Pancreas (tissue), 10 donors: ENCODE data around the gene DHX38. TPM values are rescaled to one million over a fixed set of nuclear protein-coding genes. Genes with fewer than 3 reads are reported as not detected.

Source experiments
- ATAC-seq, 4 donors: fragments of 200-7000 bp; cut with Tn5 transposase; one replicate each; pipeline versions ENCODE4 v1.8.0 to v1.9.1; 2020; ENCODE audit warnings: mild to moderate bottlenecking in 4 of 4, moderate library complexity in 4 of 4
- DNase-seq, 6 donors: peaks; one replicate each; pipeline ENCODE4 v3.0.0-alpha.2; 2020
- FAIRE-seq: peaks from 2 replicates; lab custom pipeline; 2012; peaks lifted over from hg19 to GRCh38; lab: Jason Lieb, UNC
- H3K27ac ChIP-seq, 4 donors: fragments of 200-600 bp; sonication (generic); 1 replicate in 3 of 4; 2 replicates in 1 of 4; pipeline versions ENCODE4 v1.5.0 to v1.8.0; 2020
- H3K27me3 ChIP-seq, 4 donors: fragments of 200-600 bp; one replicate each; pipeline ENCODE4 v1.8.0; 2021
- H3K36me3 ChIP-seq, 3 donors: fragments of 200-600 bp; sonication (generic) in 1 of 3; one replicate each; pipeline versions ENCODE4 v1.5.0 to v1.8.0; 2020 to 2021
- H3K4me1 ChIP-seq, 3 donors: fragments of 200-600 bp; one replicate each; pipeline ENCODE4 v1.8.0; 2021
- H3K4me3 ChIP-seq, 4 donors: fragments of 200-600 bp; sonication (generic) in 2 of 4; one replicate each; pipeline versions ENCODE4 v1.5.0 to v1.8.0; 2020 to 2021
- H3K9me3 ChIP-seq, 4 donors: fragments of 200-600 bp; one replicate each; pipeline ENCODE4 v1.8.0; 2021
- WGBS, 2 donors: extraction: QIAGEN DNeasy Blood & Tissue Kit; methylation state at CpG; one replicate each; pipeline ENCODE4 v1.1.7; 2013; 5-methylcytosine and 5-hydroxymethylcytosine counted together
- intact Hi-C, 3 donors: fragments of 100-400 bp; cut with DNase I; formaldehyde crosslinking; loops; one replicate each; pipeline versions ENCODE4 v1.11.1 to v1.14.2; 2022
- polyA plus RNA-seq, 2 donors: library from polyadenylated mRNA; stranded (reverse); fragments of 200-250 nt; gene quantifications; one replicate each; pipeline ENCODE4 v1.2.3, GENCODE V29; 2013
- total RNA-seq, 6 donors: library from RNA; stranded (reverse); fragmentation: NEBNext Ultra II Directional in 4 of 6; extraction: Animal tissue kit (Norgen Biotek cat#: 25700) in 4 of 6; gene quantifications; one replicate each; pipeline versions ENCODE4 v1.2.1 to v1.2.4, GENCODE V29; 2021 to 2023
- TF ChIP-seq, protein P1 (sequence below), 4 donors: fragments of 200-600 bp; sonication (generic) in 3 of 4; IDR thresholded peaks; one replicate each; pipeline versions ENCODE4 v1.5.0 to v1.8.0; 2021; ENCODE audit warnings: antibody characterized with exemption in 4 of 4
- donor health status: healthy with polysubstance abuse.
- donor health status: DM: no; HTN: no; CAD: no; lungs with moderate emphysema.
- donor health status: DM: no; HTN: no; CAD: no.
- donor health status: control.
- donor health status: control.
- donor health status: Bipolar disorder and iron deficiency.
- donor health status: DM: yes; HTN: yes; CAD: no.
- donor health status: DM: no; HTN: no; CAD: no.
- donor health status: DM: no; HTN: no; CAD: no.
- donor health status: DM: yes; HTN: yes; CAD: no.

DHX38 gene
- total and polyA plus RNA-seq, 8 donors, result 16.3 to 68.2 (median 24.3) TPM

DNA sequence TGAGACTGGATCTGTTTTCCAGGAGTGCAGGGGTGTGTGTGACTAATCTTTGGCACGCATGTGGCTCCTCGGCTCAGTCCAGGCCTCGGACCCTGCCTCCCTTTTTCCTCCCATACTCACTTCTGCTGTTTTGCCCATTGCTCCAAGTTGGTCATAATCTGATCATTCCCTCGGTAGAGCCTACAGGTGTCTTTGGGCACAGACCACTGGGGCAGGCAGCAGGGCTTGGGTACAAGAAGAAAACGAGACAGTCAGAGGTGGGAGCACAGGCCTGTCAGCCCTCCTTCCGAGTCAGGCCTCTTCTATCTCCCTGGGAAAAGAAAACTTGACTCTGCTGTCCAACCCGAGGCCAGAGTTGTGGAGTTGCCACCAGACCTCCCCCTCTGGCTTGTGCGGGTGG lies 29.8 kb downstream of the DHX38 start:
- ATAC-seq (no peak), FAIRE-seq (no peak), DNase-seq (no peak)
- intact Hi-C loops, result loop anchor here in 1 of 3 donors (10.0 kb wide), 1 partner anchor 341 kb away; no protein-coding TSS in a partner anchor
- 73 to 75% methylated on average over 8 of the region's 8 CpGs for WGBS, 2 donors
- Histone ChIP-seq H3K9me3 (no peaks in the 10 kb centered on the region), H3K27me3 (no peaks in the 10 kb centered on the region), H3K4me1 (peaks cover 0 to 7% (median 0%) of the 10 kb centered on the region in 3 donors), H3K27ac (no peak overlapping the region), H3K36me3 (no peaks in the 10 kb centered on the region), H3K4me3 (no peak overlapping the region)
- TF ChIP-seq, protein P1, sequence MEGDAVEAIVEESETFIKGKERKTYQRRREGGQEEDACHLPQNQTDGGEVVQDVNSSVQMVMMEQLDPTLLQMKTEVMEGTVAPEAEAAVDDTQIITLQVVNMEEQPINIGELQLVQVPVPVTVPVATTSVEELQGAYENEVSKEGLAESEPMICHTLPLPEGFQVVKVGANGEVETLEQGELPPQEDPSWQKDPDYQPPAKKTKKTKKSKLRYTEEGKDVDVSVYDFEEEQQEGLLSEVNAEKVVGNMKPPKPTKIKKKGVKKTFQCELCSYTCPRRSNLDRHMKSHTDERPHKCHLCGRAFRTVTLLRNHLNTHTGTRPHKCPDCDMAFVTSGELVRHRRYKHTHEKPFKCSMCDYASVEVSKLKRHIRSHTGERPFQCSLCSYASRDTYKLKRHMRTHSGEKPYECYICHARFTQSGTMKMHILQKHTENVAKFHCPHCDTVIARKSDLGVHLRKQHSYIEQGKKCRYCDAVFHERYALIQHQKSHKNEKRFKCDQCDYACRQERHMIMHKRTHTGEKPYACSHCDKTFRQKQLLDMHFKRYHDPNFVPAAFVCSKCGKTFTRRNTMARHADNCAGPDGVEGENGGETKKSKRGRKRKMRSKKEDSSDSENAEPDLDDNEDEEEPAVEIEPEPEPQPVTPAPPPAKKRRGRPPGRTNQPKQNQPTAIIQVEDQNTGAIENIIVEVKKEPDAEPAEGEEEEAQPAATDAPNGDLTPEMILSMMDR (IDR thresholded peaks at IDR 0.05), result no peak

DNA sequence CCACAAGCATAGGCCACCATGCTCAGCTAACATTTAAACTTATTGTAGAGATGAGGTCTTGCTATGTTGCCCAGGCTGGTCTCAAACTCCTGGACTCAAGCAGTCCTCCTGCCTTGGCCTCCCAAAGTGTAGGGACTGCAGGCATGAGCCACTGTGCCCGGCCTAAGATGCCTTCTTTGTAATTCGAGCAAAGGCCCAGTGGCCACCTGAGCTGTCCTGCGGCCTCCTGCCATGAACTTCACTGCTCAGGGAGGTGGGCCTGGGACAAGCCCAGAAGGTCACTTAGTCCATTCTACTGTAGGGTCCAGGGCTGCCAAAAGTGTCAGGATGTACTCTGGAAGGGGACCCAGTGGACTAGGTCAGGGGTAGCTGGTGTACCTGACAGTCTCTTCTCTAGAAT lies 30.5 kb downstream of the DHX38 start:
- DNase-seq, result no peak
- H3K4me3 ChIP-seq, result no peak overlapping the region
- H3K4me1 ChIP-seq, result peaks cover 0 to 7% (median 0%) of the 10 kb centered on the region in 3 donors
- intact Hi-C loops, result loop anchor here in 1 of 3 donors (10.0 kb wide), 1 partner anchor 341 kb away; no protein-coding TSS in a partner anchor
- H3K9me3 ChIP-seq, result no peaks in the 10 kb centered on the region
- H3K36me3 ChIP-seq, result no peaks in the 10 kb centered on the region
- 93 to 95% methylated on average over 3 of the region's 3 CpGs for WGBS, 2 donors
- H3K27ac ChIP-seq, result no peak overlapping the region
- no peak for ATAC-seq
- TF ChIP-seq, protein P1 (IDR thresholded peaks at IDR 0.05), result no peak
- H3K27me3 ChIP-seq, result no peaks in the 10 kb centered on the region
- FAIRE-seq, result no peak

DNA sequence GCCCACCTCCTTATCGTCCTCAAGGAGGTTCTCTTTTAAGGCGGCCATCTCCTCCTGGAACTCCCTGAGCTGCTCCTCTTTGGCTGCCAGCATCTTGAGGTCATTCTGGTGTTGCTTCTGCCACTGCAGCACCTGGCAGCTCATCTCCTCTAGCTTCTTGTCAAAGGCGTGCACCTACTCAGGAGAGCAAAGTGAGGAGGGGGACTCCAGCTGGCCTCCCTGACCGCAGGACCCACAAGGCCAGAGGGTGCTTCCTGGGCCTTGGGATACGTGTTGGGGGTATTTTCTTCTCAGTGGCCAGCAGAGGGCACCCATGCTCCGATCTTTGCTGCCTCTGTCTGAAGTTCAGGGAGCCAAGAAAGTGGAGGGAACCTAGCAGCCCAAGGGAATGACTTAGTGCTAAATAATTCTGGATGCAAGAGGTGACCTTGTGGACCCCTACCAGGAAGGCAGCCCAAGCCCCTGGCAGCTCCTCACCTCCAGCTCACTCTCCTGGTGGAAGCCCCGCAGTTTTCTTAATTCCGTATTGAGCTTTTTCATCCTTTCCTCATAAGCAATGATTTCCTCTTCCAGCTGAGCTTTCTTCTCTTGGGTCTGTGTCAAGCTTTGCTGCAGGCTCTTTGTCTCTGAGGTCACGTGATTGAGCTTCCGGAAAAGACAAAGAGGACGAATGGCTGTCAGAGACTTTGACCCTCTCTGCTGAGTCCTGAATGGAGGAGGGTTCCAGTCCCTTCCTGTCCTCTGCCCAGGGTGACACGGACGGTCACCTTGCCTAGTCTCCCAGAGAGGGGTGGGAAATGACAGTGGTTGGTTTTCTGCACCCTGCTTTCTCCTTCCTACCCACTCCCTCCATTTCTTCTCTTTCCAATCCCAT lies 31.4 kb downstream of the DHX38 start:
- Histone ChIP-seq H3K4me1 (peaks cover 0 to 7% (median 0%) of the 10 kb centered on the region in 3 donors), H3K27me3 (no peaks in the 10 kb centered on the region), H3K4me3 (no peak overlapping the region), H3K27ac (peak overlapping the region in 2 of 4 donors; percentile 55 to 57), H3K9me3 (no peaks in the 10 kb centered on the region), H3K36me3 (no peaks in the 10 kb centered on the region)
- FAIRE-seq, result no peak
- intact Hi-C loops, result loop anchor here in 2 of 3 donors (5.0 to 10.0 kb wide), 2 partner anchors 340 to 342 kb away; no protein-coding TSS in a partner anchor
- DNase-seq, result peak; percentile 57 to 87 (median 72)
- ATAC-seq, result peak; percentile 86 to 94 (median 94)
- WGBS, 2 donors, result 33 to 39% methylated on average over 13 of the region's 13 CpGs
- TF ChIP-seq, protein P1 (IDR thresholded peaks at IDR 0.05), result peak; percentile 55 to 73 (median 58)

DNA sequence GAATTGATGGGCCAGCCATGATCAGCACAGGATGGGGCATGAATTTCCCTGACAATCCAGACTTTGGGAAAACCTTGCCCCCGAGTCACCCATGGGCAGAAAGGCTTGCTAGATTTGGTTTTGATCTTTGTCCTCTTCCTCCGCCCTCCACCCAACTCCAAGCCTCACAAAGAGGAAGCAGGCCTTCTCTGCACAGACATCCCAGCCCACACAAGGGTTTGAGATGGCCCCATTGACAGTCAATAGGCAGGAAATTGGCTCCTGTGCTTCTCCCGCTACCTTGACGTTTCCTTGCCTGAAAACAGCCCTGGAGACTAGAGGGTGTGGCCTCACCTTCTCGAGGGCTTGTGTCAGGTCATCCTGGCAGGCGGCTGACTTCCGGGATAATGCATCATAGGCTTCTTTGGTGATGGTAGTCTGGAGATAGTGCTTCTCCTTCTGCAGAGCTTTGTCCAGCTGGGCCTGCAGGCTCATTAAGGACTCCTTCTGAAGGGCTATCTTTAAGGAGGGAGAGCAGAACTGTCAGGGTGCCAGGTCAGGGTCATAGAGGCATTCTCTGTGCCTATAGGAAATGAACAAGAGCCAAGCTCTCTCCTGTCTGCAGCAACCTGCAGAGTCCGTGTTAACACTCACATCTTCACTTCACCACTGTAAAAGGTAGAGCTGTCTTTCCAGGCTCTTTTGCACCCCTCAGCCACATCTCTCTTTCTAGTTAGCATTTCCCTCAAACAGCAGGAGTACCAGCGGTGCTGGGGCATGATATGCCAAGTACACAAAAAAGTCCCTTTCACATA lies 32.2 kb downstream of the DHX38 start:
- Histone ChIP-seq H3K36me3 (no peaks in the 10 kb centered on the region), H3K4me3 (no peak overlapping the region), H3K27me3 (no peaks in the 10 kb centered on the region), H3K27ac (peak overlapping the region in 2 of 4 donors; percentile 55 to 57), H3K4me1 (peaks cover 0 to 7% (median 0%) of the 10 kb centered on the region in 3 donors), H3K9me3 (no peaks in the 10 kb centered on the region)
- no peak for DNase-seq
- FAIRE-seq, result no peak
- WGBS, 2 donors, result 59 to 74% methylated on average over 9 of the region's 9 CpGs
- ATAC-seq, result peak in 1 of 4 donors; percentile 32
- TF ChIP-seq, protein P1 (IDR thresholded peaks at IDR 0.05), result no peak
- intact Hi-C loops, result loop anchor here in 2 of 3 donors (5.0 to 10.0 kb wide), 2 partner anchors 339 to 341 kb away; no protein-coding TSS in a partner anchor
